HT-29 (cell line): ENCODE measurements around the gene LMBRD1. TPM values are rescaled to one million over a fixed set of nuclear protein-coding genes. Genes with fewer than 3 reads are reported as not detected.
"Not testable (repeated sequence)": the region's sequence is repeated elsewhere in the genome, so short reads cannot be mapped to it uniquely, and the experiment has no call there.

Experiments used
- DNase-seq: peaks from one replicate; pipeline ENCODE4 v3.0.0-alpha.2; 2015; ENCODE audit warnings: low spot score
- total RNA-seq: library from RNA; depleted of rRNA; stranded (reverse); fragments of >200 nt; shearing (Covaris generic); gene quantifications from 2 replicates; pipeline ENCODE4 v1.2.3, GENCODE V29; 2014; rRNA removed

The LMBRD1 gene
- 6.7 and 7.5 TPM in 2 replicates for total RNA-seq

DNA sequence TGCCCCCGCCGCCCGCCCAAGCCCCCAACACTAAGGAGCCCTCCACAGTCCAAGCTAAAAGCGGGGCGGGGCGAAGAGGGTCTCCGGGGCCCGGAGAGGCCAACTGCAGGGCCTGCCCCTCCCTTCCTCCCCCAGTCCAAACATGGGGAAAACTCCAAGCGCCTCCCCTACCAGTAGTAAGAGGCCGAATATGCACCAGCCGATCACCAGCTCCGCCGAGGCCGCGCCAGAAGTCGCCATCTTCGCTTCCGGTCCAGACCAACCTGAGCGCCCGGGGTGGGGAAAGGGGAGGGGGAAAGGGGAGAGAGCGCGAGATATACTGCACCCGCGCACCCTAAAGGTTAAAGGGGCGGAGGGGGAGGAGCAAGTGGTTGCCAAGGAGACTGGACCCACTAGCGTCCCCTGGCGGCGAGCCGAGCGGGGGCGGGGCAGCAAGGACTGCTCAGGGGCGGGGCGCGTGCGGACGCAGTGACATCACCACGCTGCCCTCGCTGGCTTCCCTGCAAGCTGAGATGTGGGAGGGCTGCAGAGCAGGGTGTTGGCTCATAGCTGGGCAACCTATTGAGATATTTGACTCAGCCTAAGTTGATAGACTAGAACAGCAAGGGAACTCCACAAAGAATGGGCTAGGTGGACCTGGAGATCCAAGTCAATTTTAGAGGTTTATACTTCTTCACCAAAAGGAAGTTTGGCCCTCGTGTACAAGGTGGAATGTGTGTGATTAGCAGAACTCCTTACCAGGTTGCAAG, at the start of gene LMBRD1:
TSS of gene LMBRD1 (minus strand) at position 369 of the 749 bp plus-strand sequence. CDS start at position 240, 129 bp downstream.
- peak; percentile 96 for DNase-seq

DNA sequence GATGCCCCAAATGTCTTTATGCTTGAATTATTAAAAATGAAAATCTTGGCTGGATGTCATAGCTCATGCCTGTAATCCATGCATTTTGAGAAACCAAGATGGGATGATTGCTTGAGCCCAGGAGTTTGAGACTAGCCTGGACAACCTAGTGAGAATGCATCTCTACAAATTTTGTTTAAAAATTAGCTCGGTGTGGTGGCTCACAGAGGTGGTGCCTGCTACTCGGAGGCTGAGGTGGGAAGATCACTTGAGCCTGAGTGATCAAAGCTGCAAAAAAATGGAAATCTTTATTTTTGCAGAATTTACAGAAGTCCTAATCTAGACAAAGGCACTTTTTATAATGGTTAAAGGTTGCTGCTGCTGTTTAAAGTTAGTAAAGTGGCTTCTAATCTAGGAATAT, 49.5 kb upstream of the LMBRD1 start:
- no peak for DNase-seq

DNA sequence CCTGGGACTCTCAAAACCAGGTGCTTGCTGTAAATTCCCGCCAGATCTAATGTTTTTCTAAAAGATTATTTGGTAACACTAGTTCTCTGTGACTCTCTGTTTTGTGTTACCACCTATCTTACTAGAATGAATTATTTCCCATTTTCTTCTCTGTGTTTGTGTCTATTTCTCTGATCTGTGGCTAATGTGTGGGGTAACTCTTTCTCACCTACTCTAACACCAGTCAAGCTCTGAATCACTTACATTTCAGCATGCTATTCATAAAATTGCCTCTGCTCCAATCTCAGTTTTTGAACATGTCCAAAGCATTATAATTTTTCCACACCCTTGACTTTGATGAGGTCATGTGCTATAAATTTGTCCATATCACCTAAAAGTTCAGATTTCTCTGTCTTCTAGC, 46.4 kb upstream of the LMBRD1 start:
- no peak for DNase-seq

DNA sequence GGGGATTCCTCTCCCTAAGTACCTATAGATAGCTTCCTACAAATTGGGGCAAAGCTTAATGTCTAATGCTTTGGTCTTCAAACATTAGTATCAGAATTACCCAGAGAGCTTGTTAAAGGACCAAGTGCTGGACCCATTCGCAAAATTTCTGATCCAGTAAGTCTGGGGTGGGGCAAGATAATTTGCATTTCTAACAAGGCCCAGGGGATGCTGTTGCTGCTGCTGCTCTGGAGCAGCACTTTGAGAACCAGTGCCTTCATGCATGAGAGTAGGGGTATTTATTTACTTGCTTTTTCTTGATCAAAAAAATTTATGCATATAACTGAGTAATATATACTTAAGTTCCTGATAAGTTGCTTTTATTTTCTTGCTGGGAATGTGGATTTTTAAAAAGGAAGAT, 45.1 kb upstream of the LMBRD1 start:
- DNase-seq = no peak

DNA sequence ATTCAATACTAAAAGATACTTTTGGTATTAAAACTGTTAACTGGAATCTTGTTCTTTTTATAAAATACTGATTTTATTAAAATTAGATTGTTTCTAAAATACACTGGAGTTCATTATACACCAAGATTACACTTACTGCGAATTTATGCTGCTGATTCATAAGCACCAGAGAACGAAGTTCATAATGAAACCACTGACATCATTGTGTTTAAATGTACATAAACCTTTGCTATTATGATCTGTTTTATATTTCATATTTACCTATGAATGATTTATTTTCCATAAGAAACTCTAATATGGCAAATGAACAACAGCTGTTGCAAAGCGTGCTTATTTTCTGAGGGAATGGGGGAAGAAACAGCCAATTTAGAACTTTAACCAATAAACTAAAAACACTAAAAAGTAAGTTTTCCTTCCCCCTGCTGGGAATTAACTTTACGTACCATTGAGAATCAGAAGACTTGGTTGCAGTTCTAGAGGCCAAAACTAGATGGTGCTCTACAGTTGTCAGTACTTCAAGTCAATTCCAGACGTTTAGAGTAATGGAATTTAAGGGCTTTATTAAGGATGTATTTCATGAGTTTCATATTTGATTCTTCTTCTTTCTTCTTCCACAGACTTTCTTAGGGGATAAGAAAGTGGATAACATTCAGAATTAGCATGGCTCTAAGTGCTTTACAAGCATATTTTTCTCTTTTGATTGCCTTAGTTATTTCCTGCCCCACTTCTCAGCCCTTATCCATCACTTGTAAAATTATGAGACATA, 38.8 kb upstream of the LMBRD1 start:
- DNase-seq = peak; percentile 58

DNA sequence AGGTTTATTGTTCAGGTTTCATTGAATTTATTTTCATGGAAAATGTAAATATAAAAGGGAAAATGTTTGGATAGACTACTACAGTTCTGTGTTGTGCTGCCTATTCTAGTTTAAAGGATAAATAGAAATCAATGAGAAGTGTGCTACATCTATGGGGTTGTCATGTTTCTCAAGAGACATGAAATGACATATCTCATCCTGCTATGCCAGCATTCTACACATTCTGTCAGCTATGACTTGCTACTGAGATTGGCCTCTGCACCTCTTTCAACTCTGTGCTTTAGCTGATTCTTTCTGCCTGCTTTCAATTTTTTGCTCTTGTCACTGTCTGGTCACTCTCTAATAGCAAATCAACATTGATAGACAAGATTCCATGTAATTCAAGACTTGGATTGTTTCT, 35.7 kb upstream of the LMBRD1 start:
- no peak for DNase-seq

DNA sequence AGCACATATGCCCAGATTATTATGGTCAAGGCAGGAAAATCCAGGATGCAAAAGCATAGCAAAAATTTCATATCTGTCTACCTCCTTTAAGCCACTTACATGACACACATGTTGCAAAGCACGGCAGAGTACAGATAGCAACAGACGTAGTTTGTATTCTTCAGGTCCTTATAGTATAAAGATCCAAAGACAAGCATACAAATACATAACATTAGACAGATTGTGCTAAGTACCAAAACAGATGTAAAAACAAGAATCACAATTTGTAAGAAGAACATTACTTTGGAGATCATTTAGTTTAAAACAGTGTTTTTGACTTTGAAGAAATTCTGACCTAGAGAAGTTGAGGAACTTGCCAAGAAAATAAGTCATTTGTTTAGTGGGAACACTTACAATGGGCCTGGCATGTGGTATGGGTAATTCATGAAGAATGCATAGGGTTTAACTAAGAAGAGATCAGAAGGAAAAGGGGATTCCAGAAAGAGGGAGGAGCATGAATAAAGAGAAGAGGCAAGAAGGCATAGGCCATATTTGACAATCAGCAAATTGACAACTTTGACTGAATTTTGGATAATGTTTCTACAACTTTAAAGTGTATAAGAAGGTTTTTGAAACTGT, 30.6 kb upstream of the LMBRD1 start:
- no peak for DNase-seq

DNA sequence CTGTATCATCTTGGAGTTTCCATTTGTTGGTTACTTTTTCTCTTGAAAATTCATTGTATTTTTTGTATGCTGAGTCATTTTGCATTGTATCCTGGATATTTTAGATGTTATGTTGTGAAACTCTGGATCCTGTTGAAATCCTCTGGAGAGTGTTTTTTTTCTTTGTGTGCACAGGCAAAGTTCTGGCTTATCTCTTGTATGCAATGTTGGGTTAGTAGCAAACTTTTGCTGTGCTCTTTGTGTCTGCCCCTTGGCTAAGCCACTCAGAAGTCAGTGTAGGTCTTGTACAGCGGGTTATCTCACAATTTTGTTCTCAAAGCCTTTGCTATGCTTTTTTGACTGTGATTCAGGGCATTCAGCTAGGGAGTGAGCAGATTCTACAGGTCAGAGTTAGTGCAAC, 29.1 kb upstream of the LMBRD1 start:
- DNase-seq = no peak

DNA sequence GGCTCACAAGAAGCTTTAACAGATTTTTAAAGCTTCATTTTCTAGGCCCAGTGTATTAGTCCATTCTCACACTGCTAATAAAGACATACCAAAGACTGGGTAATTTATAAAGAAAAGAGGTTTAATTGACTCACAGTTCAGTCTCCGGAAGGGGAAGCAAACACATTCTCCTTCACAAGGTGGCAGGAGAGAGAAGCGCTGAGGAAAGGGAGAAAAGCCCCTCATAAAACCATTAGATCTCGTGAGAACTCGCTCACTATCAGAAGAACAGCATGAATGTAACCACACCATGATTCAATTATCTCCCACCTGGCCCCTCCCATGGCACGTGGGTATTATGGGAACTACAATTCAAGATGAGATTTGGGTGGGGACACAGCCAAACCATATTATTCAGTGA, 27.5 kb upstream of the LMBRD1 start:
- not testable (repeated sequence) for DNase-seq

DNA sequence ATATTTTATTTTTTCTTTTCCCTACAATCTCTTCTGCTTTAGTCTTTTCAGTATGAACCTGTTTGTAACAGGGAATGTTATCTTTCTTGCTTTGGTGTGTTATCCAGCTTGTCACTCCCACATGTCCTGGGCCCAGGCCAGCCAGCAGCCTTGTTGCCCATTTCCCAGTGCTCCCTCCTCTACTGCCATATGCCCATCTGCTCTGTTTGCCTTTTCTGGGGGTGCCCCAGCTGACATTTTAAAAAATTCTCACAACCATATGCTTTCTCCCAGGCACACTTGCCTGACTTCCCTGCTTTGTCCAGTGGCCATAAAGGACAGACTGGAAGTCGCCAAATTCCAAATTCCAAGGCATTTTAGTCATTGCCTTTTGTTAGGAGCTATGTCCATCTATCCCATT, 23.6 kb upstream of the LMBRD1 start:
- no peak for DNase-seq

DNA sequence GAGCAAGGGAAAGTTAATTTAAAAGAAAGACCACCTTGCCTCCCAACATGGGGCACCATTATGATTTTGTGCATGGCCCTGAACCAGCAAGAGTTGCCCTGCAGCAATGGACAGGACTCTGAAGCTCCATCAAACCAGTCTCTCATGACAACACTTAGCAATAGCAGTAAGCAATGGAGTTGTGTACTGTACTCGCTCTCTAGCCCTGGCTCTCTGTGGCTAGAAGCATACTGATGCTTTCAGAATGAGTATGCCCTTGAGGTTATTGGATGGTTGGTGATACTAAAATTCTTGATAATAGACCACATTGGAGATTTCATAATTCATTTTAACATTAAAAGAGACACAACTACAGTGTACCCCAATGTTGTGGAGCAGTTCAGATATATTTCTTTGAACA, 23.2 kb upstream of the LMBRD1 start:
- no peak for DNase-seq

DNA sequence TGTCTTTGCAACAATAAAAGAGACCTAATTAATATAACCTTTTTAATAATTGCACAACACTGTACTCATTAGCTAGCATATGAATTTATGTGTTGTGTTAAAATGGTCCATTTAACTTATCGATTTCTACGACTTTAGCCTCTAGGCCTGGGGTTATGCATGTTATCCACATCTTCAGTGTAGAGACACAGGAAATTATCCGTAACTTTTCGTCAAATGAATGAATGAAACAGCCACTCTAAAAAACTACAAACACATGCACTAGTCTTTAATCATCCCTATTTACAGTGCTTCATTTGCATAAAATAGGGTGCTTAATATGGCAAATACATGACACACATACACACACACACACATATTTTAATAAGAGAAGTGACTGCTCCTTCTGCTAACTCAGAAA, 22.3 kb upstream of the LMBRD1 start:
- DNase-seq = no peak

DNA sequence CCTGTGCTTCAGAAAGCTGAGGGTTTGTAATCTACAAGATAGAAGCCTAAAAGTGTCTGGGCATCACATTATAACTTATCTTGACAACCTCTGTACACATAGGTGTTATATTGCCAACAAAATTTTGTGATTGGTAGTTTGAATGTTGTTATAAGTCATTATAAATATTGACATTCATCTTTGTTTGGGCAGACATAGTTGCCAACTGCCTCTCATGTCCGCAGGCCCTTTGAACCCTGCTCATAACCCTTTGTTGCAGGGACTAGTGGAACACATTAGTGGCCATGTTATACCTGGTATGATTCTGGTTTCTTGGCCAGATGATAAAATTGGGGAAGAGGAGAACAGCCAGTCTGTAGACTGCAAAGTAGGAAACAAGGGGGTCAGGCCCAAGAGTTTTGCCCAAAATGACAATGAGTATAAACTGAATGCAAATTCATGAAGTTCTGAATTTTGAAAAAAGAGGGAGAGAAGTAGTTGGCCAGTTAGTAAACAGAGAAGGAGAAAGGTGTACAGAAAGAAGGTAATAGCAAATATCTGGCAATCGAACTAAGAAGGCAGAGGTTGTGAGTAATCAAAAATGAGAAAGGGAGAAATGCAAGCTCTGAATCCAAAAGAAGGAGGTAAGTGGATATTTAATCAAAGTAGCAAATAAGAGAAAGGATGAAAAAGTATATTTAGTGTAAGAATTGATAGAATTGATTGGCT, 21.6 kb upstream of the LMBRD1 start:
- no peak for DNase-seq

DNA sequence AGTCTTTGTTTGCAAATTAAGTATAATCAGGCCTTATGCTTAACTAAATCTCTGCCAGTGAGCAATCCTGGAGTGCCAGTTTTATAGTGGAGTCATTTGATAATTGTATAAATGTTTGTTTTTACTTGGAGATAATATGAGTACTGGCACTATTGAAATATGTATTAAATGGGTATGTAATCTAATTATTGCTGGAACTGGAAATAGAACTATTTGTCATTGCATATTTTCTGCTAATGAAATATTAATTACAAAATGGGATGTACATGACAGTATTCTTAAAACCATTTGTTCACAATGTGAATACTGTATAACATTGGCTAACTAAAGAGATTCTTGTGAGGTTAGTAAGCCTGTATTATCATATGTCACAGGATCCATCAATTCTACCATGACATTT, 20.5 kb upstream of the LMBRD1 start:
- DNase-seq = no peak

DNA sequence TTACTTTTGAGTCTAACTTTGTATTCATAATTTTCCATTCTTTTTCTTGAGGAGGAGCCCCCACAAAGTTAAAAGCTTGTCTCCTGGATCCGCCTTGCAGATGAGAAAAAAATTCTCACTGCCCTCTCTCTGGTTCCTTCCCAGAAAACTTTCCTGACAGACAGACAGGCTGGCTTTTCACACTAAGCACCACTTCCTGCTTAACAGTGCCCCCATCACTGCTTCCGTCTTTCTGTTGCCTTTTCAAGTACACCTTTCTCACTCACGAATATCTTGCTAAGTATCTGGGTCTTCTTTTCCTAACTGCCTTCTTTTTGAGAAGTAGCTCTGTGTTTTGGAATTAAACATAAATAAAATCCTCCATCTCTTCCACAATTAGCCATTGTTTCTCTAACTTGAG, 19.8 kb upstream of the LMBRD1 start:
- no peak for DNase-seq

DNA sequence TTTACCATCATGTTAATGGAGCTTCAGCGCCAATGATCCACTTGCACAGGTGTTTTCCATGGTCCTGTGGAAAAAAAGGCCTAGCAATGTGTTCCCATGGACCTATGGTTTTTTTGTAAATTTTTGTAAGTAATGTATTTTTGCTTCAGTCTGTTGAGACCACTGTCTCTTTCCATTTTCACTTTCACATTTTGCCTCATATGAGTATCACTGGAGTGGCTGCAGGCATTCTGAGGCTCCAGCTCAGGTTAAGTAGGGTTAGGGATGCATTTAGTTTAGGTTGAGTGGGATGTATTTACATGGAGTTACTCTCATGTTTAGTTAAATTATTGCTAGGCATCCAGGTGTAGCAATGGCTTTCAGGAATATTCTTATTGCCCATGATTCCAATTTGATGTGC, 19.2 kb upstream of the LMBRD1 start:
- DNase-seq = no peak

DNA sequence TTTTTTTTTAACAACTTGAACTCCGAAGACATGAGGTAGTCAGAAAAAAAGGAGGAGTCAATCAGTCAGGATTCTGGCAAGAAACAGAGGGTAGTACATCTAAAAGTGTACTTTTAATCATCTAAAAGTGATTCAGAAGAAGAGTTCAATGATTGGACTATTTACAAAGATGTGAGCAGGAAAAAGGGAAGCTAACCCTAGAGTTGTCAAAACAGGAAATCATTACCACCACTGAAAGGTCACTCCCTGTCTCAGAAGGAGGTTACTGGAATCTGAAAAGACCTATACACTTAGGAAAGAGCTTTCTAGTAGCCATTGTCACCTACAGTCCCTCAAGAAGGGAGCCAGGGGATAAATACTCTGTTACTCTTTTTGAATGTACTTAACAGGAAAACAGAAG, 16.7 kb upstream of the LMBRD1 start:
- peak; percentile 16 for DNase-seq

DNA sequence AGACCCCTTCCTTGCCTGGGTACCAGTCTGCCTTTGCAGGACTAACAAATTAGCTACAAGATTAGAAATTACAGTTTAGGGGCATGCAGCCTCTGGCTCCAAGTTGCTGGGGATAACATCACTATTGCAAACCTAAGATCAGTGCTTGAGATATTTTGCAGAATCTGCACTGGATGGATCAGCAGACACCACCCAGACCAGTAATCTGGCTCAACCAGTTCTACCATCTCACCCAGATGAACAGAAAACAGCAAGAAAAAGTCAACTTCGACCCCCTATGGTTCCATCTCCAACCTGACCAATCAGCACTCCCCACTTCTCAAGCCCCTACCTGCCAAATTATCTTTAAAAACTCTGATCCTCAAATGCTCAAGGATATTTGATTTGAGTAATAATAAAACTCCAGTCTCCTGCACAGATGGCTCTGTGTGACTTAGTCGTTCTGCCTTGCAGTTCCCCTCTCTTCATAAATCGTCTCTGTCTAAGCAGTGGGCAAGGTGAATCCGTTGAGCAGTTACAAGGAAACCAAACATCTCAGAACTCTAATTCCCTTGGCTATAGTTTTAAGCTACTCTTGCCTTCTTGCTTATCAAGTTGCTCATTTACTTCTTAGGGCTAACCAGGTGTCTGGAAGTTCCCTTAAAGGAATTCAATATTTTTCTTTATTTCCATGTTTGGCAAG, 16.1 kb upstream of the LMBRD1 start:
- peak; percentile 58 for DNase-seq

DNA sequence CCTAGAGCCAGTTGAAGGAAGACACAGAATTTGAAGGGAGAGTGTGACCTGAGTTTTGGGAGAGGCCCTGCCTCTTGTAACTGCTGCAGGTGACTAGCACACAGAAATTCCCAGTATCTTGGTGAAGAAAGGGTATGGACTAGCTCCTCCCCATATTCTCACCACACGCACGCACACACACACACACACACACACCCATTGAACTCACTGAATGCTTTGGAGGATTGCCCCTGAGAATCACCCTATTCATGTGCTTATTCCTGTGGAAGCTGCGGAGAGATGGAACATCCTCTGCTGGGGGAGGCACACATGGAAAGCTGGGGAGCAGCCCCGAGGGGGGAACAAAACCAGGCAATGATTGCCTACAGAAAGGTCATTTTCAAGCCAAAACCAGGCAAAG, 6.2 kb upstream of the LMBRD1 start:
- DNase-seq = no peak

DNA sequence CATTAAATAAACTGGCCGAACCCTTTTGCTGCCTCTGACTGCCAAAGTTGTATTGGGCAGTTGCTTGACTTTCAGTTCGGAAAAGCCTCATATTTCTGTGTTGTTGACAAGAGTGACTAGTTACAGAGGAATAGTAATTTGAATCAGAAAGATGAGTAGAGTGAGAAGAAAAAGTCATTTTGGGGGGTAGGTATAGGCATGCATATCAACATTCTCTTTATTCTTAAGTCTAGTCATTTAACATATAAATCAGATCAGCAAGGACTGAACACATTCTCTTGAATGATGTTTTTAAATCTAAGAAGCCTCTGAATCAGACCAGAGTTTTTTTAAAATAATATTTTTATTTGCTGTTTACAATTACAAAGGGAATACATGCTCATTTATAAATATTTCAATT, 4.9 kb upstream of the LMBRD1 start:
- no peak for DNase-seq

DNA sequence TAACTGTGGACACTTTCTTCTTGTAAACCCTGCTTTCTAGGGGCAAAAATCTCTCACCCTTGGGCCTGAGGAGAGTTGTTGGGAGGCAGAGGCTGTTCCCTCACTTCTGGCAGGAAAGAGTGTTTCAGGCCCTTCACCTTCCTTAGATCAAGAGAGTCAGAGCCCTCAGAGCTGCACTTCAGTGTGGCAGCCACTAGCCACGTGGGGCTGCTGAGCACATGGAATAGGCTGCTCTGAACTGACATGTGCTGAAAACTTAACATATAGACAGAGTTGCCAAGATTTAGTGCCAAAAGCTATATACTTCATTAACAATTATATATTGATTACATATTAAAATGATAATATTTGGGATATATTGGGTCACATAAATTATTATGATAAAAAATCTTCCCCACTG, 4.4 kb upstream of the LMBRD1 start:
- DNase-seq = no peak
